Small intestine (tissue), 7 donors: ENCODE results near the gene B4GALT5. TPM values are rescaled to one million over a fixed set of nuclear protein-coding genes. Genes with fewer than 3 reads are reported as not detected.
A peak's percentile ranks its signal among the peaks of the same experiment; 100 is the strongest.

Experiments
- DNase-seq, 2 donors: peaks; one replicate each; pipeline versions ENCODE4 v3.0.0 to v3.0.0-alpha.2; 2013
- FAIRE-seq: peaks from 2 replicates; lab custom pipeline; 2012; peaks lifted over from hg19 to GRCh38; lab: Jason Lieb, UNC
- H3K27ac ChIP-seq, 3 donors: one replicate each; pipeline ENCODE4 v1.5.1; 2013; ENCODE audit warnings: low read length in 2 of 3, mild to moderate bottlenecking in 2 of 3, control low read depth in 1 of 3, inconsistent platforms in 1 of 3, low read depth in 1 of 3, moderate library complexity in 1 of 3
- H3K27me3 ChIP-seq, 3 donors: one replicate each; pipeline ENCODE4 v1.6.1; 2013; ENCODE audit warnings: low read length in 3 of 3, inconsistent platforms in 1 of 3; ENCODE audit not compliant: control insufficient read depth in 3 of 3, insufficient read depth in 3 of 3
- H3K36me3 ChIP-seq, 3 donors: one replicate each; pipeline ENCODE4 v1.6.1; 2013; ENCODE audit warnings: low read length in 3 of 3, inconsistent platforms in 1 of 3, low read depth in 1 of 3, mild to moderate bottlenecking in 1 of 3, moderate library complexity in 1 of 3; ENCODE audit not compliant: control insufficient read depth in 3 of 3, insufficient read depth in 2 of 3
- H3K4me1 ChIP-seq, 3 donors: one replicate each; pipeline ENCODE4 v1.6.1; 2013; ENCODE audit warnings: low read length in 2 of 3, inconsistent platforms in 1 of 3, low read depth in 1 of 3, mild to moderate bottlenecking in 1 of 3, moderate library complexity in 1 of 3; ENCODE audit not compliant: control insufficient read depth in 3 of 3, insufficient read depth in 2 of 3
- H3K4me3 ChIP-seq, 3 donors: one replicate each; pipeline ENCODE4 v1.5.1; 2013; ENCODE audit warnings: low read length in 3 of 3, control low read depth in 1 of 3, inconsistent platforms in 1 of 3, low read depth in 1 of 3, mild to moderate bottlenecking in 1 of 3, moderate library complexity in 1 of 3
- H3K9me3 ChIP-seq, 2 donors: one replicate each; pipeline ENCODE4 v1.6.1; 2013; ENCODE audit warnings: low read depth in 1 of 2, low read length in 1 of 2; ENCODE audit not compliant: control insufficient read depth in 2 of 2, insufficient read depth in 1 of 2
- WGBS, 3 donors: extraction: QIAGEN DNeasy Blood & Tissue Kit; methylation state at CpG; one replicate each; pipeline ENCODE4 v1.1.7; 2013; 5-methylcytosine and 5-hydroxymethylcytosine counted together
- polyA plus RNA-seq, 4 donors: library from polyadenylated mRNA; stranded (reverse) in 3 of 4; unstranded in 1 of 4; fragments of 200-250 nt in 3 of 4; fragments of 120-200 nt in 1 of 4; gene quantifications; one replicate each; pipeline versions ENCODE4 v1.2.1 to v1.2.3, GENCODE V29; 2013
- donor health status: healthy with polysubstance abuse.
- donor health status: control.
- donor health status: control.
- donor health status: Bipolar disorder and iron deficiency.
- donor health status: healthy.

The B4GALT5 gene
- polyA plus RNA-seq, 4 donors, result 11.9 to 47.1 (median 20.5) TPM

DNA sequence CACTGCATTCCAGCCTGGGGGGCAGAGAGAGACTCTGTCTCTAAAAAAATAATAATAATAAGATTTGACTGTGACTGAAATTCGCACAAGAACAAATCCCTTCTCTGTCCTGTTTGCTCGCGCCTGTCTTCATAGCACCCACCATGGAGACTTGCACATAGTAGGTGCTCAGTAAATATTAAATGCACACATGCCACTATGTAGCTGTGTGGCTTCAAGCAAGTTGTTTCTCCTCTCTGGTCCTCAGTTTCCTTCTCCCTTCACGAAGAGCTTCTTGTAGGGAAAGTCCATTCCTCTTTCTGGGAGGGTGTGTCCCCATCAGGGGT is 130.4 kb downstream of the B4GALT5 start:
- FAIRE-seq (no peak), DNase-seq (no peak)
- Histone ChIP-seq H3K27ac (peak overlapping the region in 2 of 3 donors; percentile 85 to 86), H3K4me3 (no peak overlapping the region), H3K4me1 (peaks cover 0 to 46% (median 0%) of the 10 kb centered on the region in 3 donors), H3K27me3 (no peaks in the 10 kb centered on the region), H3K9me3 (peaks cover 0 to 10% of the 10 kb centered on the region in 2 donors), H3K36me3 (no peaks in the 10 kb centered on the region)
- WGBS, 3 donors, result 60 to 80% (median 70%) methylated on average over 4 of the region's 4 CpGs

Other genes with a start within 250 kb of the B4GALT5 start
- 1 to 10 TPM in 1 of 4 donors, under 1 TPM in 1, not detected in 2; 0.38 to 1.2 TPM for gene KCNB1, start 231.2 kb downstream of the B4GALT5 start, polyA plus RNA-seq
- 10 to 100 TPM in 1 of 4 donors, 1 to 10 TPM in 1, under 1 TPM in 2; 0.22 to 15.1 (median 4.4) TPM for gene PTGIS, start 145.7 kb downstream of the B4GALT5 start, polyA plus RNA-seq
- 10 to 100 TPM in 1 of 4 donors, 1 to 10 TPM in 3; 3.5 to 11.8 (median 6.1) TPM for gene SLC9A8, start 99.0 kb upstream of the B4GALT5 start, polyA plus RNA-seq
- gene SPATA2, start 201.7 kb upstream of the B4GALT5 start, polyA plus RNA-seq, result 10 to 100 TPM in 2 of 4 donors, 1 to 10 TPM in 2; 8.6 to 15.1 (median 10.4) TPM
- 100 to 1,000 TPM in 1 of 4 donors, 10 to 100 TPM in 3; 51.2 to 118 (median 68.4) TPM for gene RNF114, start 222.5 kb upstream of the B4GALT5 start, polyA plus RNA-seq